CD14-positive monocyte (primary cell): Measurements from ENCODE around the gene RHO. TPM values are rescaled to one million over a fixed set of nuclear protein-coding genes. Genes with fewer than 3 reads are reported as not detected.
"Not testable (repeated sequence)": the region's sequence is repeated elsewhere in the genome, so short reads cannot be mapped to it uniquely, and the experiment has no call there.

Experiments
- DNase-seq, 3 donors: peaks; one replicate each; pipeline ENCODE4 v3.0.0-alpha.2; 2011 to 2022
- H2AFZ ChIP-seq: 2 replicates; pipeline ENCODE4 v1.6.0; 2012; ENCODE audit warnings: mild to moderate bottlenecking, low read depth, low read length, inconsistent platforms; ENCODE audit not compliant: insufficient read depth, poor library complexity, severe bottlenecking
- H3K27ac ChIP-seq, 2 donors: 1 replicate in 1 of 2; 2 replicates in 1 of 2; pipeline ENCODE4 v1.5.1; 2012 to 2013; ENCODE audit warnings: low read length in 2 of 2, control low read depth in 1 of 2, inconsistent platforms in 1 of 2, low read depth in 1 of 2, mild to moderate bottlenecking in 1 of 2
- H3K27me3 ChIP-seq, 2 donors: one replicate each; pipeline versions ENCODE4 v1.6.0 to v1.6.1; 2011 to 2013; ENCODE audit warnings: low read length in 2 of 2; ENCODE audit not compliant: control insufficient read depth in 2 of 2, insufficient read depth in 2 of 2
- H3K36me3 ChIP-seq, 2 donors: replicated peaks in 1 of 2; 1 replicate in 1 of 2; 2 replicates in 1 of 2; pipeline versions ENCODE4 v1.5.1 to v1.6.1; 2012 to 2013; ENCODE audit warnings: low read length in 2 of 2, control low read depth in 1 of 2, inconsistent platforms in 1 of 2, mild to moderate bottlenecking in 1 of 2; ENCODE audit not compliant: insufficient read depth in 2 of 2, control insufficient read depth in 1 of 2
- H3K4me1 ChIP-seq, 2 donors: 1 replicate in 1 of 2; 2 replicates in 1 of 2; pipeline versions ENCODE4 v1.5.1 to v1.6.1; 2012 to 2013; ENCODE audit warnings: low read length in 2 of 2, control low read depth in 1 of 2, inconsistent platforms in 1 of 2, mild to moderate bottlenecking in 1 of 2, moderate library complexity in 1 of 2; ENCODE audit not compliant: insufficient read depth in 2 of 2, control insufficient read depth in 1 of 2
- H3K4me2 ChIP-seq: replicated peaks from 2 replicates; pipeline ENCODE3; 2012; ENCODE audit warnings: low read length, moderate library complexity, mild to moderate bottlenecking; ENCODE audit not compliant: poor library complexity, severe bottlenecking; ENCODE audit errors: extremely low read depth
- H3K4me3 ChIP-seq, 3 experiments: fragments of 200-600 bp in 1 of 3; sonication (generic) in 1 of 3; replicated peaks in 1 of 3; 1 replicate in 2 of 3; 2 replicates in 1 of 3; pipeline ENCODE4 v1.5.1; 2011 to 2013; ENCODE audit warnings: low read length in 3 of 3, mild to moderate bottlenecking in 3 of 3, control low read depth in 2 of 3, low read depth in 2 of 3, inconsistent platforms in 1 of 3, moderate library complexity in 1 of 3
- H3K79me2 ChIP-seq: 2 replicates; pipeline ENCODE4 v1.6.0; 2012; ENCODE audit warnings: mild to moderate bottlenecking, control low read depth, inconsistent platforms, low read length, moderate library complexity; ENCODE audit not compliant: insufficient read depth
- H3K9ac ChIP-seq: 2 replicates; pipeline ENCODE4 v1.6.0; 2017; ENCODE audit warnings: low read length, mild to moderate bottlenecking; ENCODE audit not compliant: insufficient read depth, poor library complexity, severe bottlenecking
- H3K9me3 ChIP-seq, 2 donors: replicated peaks in 1 of 2; 1 replicate in 1 of 2; 2 replicates in 1 of 2; pipeline versions ENCODE4 v1.5.1 to v1.6.1; 2012 to 2013; ENCODE audit warnings: low read length in 2 of 2, control low read depth in 1 of 2; ENCODE audit not compliant: control insufficient read depth in 1 of 2, insufficient read depth in 1 of 2
- H4K20me1 ChIP-seq: 2 replicates; pipeline ENCODE4 v1.6.0; 2012; ENCODE audit warnings: mild to moderate bottlenecking, low read length, control low read depth, moderate library complexity; ENCODE audit not compliant: insufficient read depth
- H3K27ac Mint-ChIP-seq, 7 donors: one replicate each; pipeline ENCODE4 v1.8.0; 2020; ENCODE audit warnings: mild to moderate bottlenecking in 7 of 7, mixed read lengths in 7 of 7, moderate library complexity in 6 of 7, inconsistent platforms in 2 of 7
- H3K27me3 Mint-ChIP-seq, 3 donors: one replicate each; pipeline ENCODE4 v1.8.0; 2021 to 2022; ENCODE audit warnings: low read depth in 3 of 3, mild to moderate bottlenecking in 3 of 3, mixed read lengths in 3 of 3, moderate library complexity in 3 of 3, inconsistent platforms in 1 of 3
- H3K36me3 Mint-ChIP-seq, 2 donors: one replicate each; pipeline ENCODE4 v1.8.0; 2020; ENCODE audit warnings: mixed read lengths in 2 of 2, inconsistent platforms in 1 of 2, mild to moderate bottlenecking in 1 of 2
- H3K4me1 Mint-ChIP-seq: one replicate; pipeline ENCODE4 v1.8.0; 2020; ENCODE audit warnings: mild to moderate bottlenecking, mixed read lengths
- H3K4me3 Mint-ChIP-seq, 2 donors: one replicate each; pipeline ENCODE4 v1.8.0; 2020; ENCODE audit warnings: mild to moderate bottlenecking in 2 of 2, mixed read lengths in 2 of 2, moderate library complexity in 1 of 2
- H3K9me3 Mint-ChIP-seq, 7 donors: one replicate each; pipeline ENCODE4 v1.8.0; 2020 to 2022; ENCODE audit warnings: mixed read lengths in 7 of 7, mild to moderate bottlenecking in 6 of 7, moderate library complexity in 6 of 7, inconsistent platforms in 2 of 7
- CTCF ChIP-seq: fragments of 200-600 bp; IDR thresholded peaks from one replicate; pipeline ENCODE4 v1.8.0; 2022; ENCODE audit warnings: antibody characterized with exemption, mild to moderate bottlenecking
- WGBS: methylation state at CpG from one replicate; pipeline ENCODE4 v1.1.5; 2013; ENCODE audit warnings: missing lambda C conversion rate; ENCODE audit not compliant: insufficient coverage; 5-methylcytosine and 5-hydroxymethylcytosine counted together
- intact Hi-C, 2 donors: fragments of 100-400 bp; cut with micrococcal nuclease; formaldehyde crosslinking; loops; one replicate each; pipeline versions ENCODE4 v1.15.0 to v1.15.1; 2023
- polyA plus RNA-seq, 3 donors: library from polyadenylated mRNA; depleted of rRNA in 1 of 3; unstranded in 2 of 3; stranded (reverse) in 1 of 3; fragments of 300-500 nt in 2 of 3; fragments of >200 nt in 1 of 3; fragmentation: Illumina TruSeq in 2 of 3; gene quantifications; 1 replicate in 2 of 3; 2 replicates in 1 of 3; pipeline ENCODE4 v1.2.3, GENCODE V29; 2012 to 2021

RHO gene
- polyA plus RNA-seq, 3 donors, result 0.03 TPM; not detected in 2

GRCh38 chr3:129515821-129516432 lies 12.5 kb upstream of the RHO start:
- H3K4me3 Mint-ChIP-seq, H3K9me3 Mint-ChIP-seq, H3K27me3 Mint-ChIP-seq, H3K27ac ChIP-seq, H3K4me1 Mint-ChIP-seq, H3K27me3 ChIP-seq, H4K20me1 ChIP-seq, H3K9ac ChIP-seq, H3K79me2 ChIP-seq, H3K9me3 ChIP-seq, intact Hi-C loops, H2AFZ ChIP-seq, H3K4me2 ChIP-seq, DNase-seq, H3K4me1 ChIP-seq, H3K4me3 ChIP-seq: not testable (repeated sequence)
- H3K36me3 Mint-ChIP-seq, result peaks cover 51 to 56% of the 10 kb centered on the region in 2 donors
- 93% methylated on average over 4 of the region's 7 CpGs for WGBS
- H3K36me3 ChIP-seq, result peaks cover 19 to 50% of the 10 kb centered on the region in 2 donors
- H3K27ac Mint-ChIP-seq, result peak overlapping the region in 1 of 7 donors; percentile 12

GRCh38 chr3:129517516-129517915 lies 10.9 kb upstream of the RHO start:
- H3K4me2 ChIP-seq, result no peak overlapping the region
- Mint-ChIP-seq H3K27ac (no peak overlapping the region), H3K4me3 (no peak overlapping the region), H3K27me3 (peaks cover 0 to 3% (median 0%) of the 10 kb centered on the region in 3 donors), H3K36me3 (peaks cover 41 to 49% of the 10 kb centered on the region in 2 donors), H3K9me3 (peaks cover 0 to 5% (median 0%) of the 10 kb centered on the region in 7 donors), H3K4me1 (peaks cover under 1% of the 10 kb centered on the region)
- TF ChIP-seq CTCF, result no peak
- H3K27me3 ChIP-seq, result no peaks in the 10 kb centered on the region
- no peaks in the 10 kb centered on the region for H3K79me2 ChIP-seq
- H3K4me1 ChIP-seq, result no peaks in the 10 kb centered on the region
- no peak overlapping the region for H2AFZ ChIP-seq
- WGBS, result 95% methylated on average over 4 of the region's 7 CpGs
- H3K9me3 ChIP-seq, result no peaks in the 10 kb centered on the region
- H3K4me3 ChIP-seq, result no peak overlapping the region
- H3K36me3 ChIP-seq, result peaks cover 15 to 35% of the 10 kb centered on the region in 2 donors
- intact Hi-C loops, result no loop called here
- no peaks in the 10 kb centered on the region for H4K20me1 ChIP-seq
- DNase-seq, result no peak
- no peak overlapping the region for H3K9ac ChIP-seq
- no peak overlapping the region for H3K27ac ChIP-seq
